ENCODE measurements around the gene IFNA5.

DNA sequence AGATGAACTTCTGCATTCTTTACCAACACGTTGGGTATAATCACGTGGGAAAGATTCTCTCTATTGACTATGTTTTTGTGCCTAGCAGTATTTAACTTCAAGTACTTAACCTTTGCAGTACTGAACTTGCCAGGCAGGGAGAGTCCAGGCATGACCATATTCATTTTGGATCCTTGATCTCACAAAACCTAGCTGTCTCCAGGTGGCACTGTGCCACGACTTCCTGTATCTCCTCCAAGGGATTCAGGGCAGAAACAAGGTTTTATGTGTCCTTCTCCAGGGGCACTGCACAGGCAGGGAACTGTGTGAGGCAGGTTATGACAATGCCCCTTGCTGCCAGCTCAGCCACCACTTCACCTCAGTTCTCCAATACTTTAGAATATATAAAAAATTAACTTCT is 11.7 kb upstream of the IFNA5 start:
- TF ChIP-seq, protein P1, sequence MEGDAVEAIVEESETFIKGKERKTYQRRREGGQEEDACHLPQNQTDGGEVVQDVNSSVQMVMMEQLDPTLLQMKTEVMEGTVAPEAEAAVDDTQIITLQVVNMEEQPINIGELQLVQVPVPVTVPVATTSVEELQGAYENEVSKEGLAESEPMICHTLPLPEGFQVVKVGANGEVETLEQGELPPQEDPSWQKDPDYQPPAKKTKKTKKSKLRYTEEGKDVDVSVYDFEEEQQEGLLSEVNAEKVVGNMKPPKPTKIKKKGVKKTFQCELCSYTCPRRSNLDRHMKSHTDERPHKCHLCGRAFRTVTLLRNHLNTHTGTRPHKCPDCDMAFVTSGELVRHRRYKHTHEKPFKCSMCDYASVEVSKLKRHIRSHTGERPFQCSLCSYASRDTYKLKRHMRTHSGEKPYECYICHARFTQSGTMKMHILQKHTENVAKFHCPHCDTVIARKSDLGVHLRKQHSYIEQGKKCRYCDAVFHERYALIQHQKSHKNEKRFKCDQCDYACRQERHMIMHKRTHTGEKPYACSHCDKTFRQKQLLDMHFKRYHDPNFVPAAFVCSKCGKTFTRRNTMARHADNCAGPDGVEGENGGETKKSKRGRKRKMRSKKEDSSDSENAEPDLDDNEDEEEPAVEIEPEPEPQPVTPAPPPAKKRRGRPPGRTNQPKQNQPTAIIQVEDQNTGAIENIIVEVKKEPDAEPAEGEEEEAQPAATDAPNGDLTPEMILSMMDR (conservative IDR thresholded peaks at IDR 0.05 in 1 of 2, IDR thresholded peaks at IDR 0.05 in 1 of 2; ENCODE audit: extremely low read depth in 1 of 2, insufficient read depth in 1 of 2, low read depth in 1 of 2, low read length in 2 of 2) = peak in 1 of 2 donors; percentile 11
- no peak for TF ChIP-seq EZH2 (IDR thresholded peaks at IDR 0.05; ENCODE audit: borderline replicate concordance, low read length)
